Stimulated activated naive B cell treated with anti-CD40 and anti-IgM and Interleukin-4, amounts not matched to agents 10 μg/mL and 1 μg/mL and 100 μg/mL, for 72 hours (primary cell): ENCODE data around the gene DAO.
A peak's percentile ranks its signal among the peaks of the same experiment; 100 is the strongest.

ENCODE experiments used
- ATAC-seq, 2 donors: fragments of 150-1000 bp; cut with Tn5 transposase; replicated peaks; 2 replicates each; pipeline ENCODE4 v1.10.0; 2021; ENCODE audit warnings: moderate library complexity in 1 of 2
- DNase-seq: peaks from one replicate; pipeline ENCODE4 v3.0.0; 2021
- H3K27ac Mint-ChIP-seq: one replicate; pipeline ENCODE4 v1.8.0; 2022; ENCODE audit warnings: mild to moderate bottlenecking, mixed read lengths
- H3K27me3 Mint-ChIP-seq, 2 donors: one replicate each; pipeline ENCODE4 v1.8.0; 2022; ENCODE audit warnings: mixed read lengths in 2 of 2
- H3K36me3 Mint-ChIP-seq, 2 donors: one replicate each; pipeline ENCODE4 v1.8.0; 2022; ENCODE audit warnings: mixed read lengths in 2 of 2, mild to moderate bottlenecking in 1 of 2
- H3K4me1 Mint-ChIP-seq, 2 donors: one replicate each; pipeline ENCODE4 v1.8.0; 2022; ENCODE audit warnings: mixed read lengths in 2 of 2, mild to moderate bottlenecking in 1 of 2
- H3K4me3 Mint-ChIP-seq, 2 donors: one replicate each; pipeline ENCODE4 v1.8.0; 2022; ENCODE audit warnings: mild to moderate bottlenecking in 2 of 2, mixed read lengths in 2 of 2, moderate library complexity in 1 of 2
- H3K9me3 Mint-ChIP-seq, 2 donors: one replicate each; pipeline ENCODE4 v1.8.0; 2022; ENCODE audit warnings: mixed read lengths in 2 of 2, mild to moderate bottlenecking in 1 of 2

The DAO gene

GRCh38 chr12:108875280-108875679 is 4.6 kb upstream of the DAO start:
- DNase-seq (no peak), ATAC-seq (no peak)
- H3K27me3 Mint-ChIP-seq = peaks cover 4 to 11% of the 10 kb centered on the region in 2 donors
- no peaks in the 10 kb centered on the region for H3K9me3 Mint-ChIP-seq
- H3K4me3 Mint-ChIP-seq = no peak overlapping the region
- no peaks in the 10 kb centered on the region for H3K4me1 Mint-ChIP-seq
- no peak overlapping the region for H3K27ac Mint-ChIP-seq
- H3K36me3 Mint-ChIP-seq = no peaks in the 10 kb centered on the region

- Mint-ChIP-seq H3K36me3 (no peaks in the 10 kb centered on the region), H3K27ac (no peak overlapping the region), H3K4me3 (no peak overlapping the region), H3K27me3 (peaks cover 4 to 11% of the 10 kb centered on the region in 2 donors), H3K4me1 (no peaks in the 10 kb centered on the region), H3K9me3 (no peaks in the 10 kb centered on the region)
- no peak for ATAC-seq
- DNase-seq = no peak
These were observed 4.1 kb upstream of the DAO start for GRCh38 chr12:108875682-108876361.

- Mint-ChIP-seq H3K36me3 (no peaks in the 10 kb centered on the region), H3K4me1 (no peaks in the 10 kb centered on the region), H3K4me3 (no peak overlapping the region), H3K27ac (no peak overlapping the region), H3K9me3 (no peaks in the 10 kb centered on the region), H3K27me3 (peaks cover 4 to 11% of the 10 kb centered on the region in 2 donors)
- no peak for ATAC-seq
- no peak for DNase-seq
These were observed 3.3 kb upstream of the DAO start for GRCh38 chr12:108876550-108876949.

GRCh38 chr12:108881953-108882352 is 2.1 kb downstream of the DAO start:
- DNase-seq (no peak), ATAC-seq (no peak)
- Mint-ChIP-seq H3K9me3 (no peaks in the 10 kb centered on the region), H3K36me3 (no peaks in the 10 kb centered on the region), H3K27me3 (peaks cover 4 to 11% of the 10 kb centered on the region in 2 donors), H3K4me3 (no peak overlapping the region), H3K27ac (no peak overlapping the region), H3K4me1 (peaks cover 0 to 2% of the 10 kb centered on the region in 2 donors)

DNA sequence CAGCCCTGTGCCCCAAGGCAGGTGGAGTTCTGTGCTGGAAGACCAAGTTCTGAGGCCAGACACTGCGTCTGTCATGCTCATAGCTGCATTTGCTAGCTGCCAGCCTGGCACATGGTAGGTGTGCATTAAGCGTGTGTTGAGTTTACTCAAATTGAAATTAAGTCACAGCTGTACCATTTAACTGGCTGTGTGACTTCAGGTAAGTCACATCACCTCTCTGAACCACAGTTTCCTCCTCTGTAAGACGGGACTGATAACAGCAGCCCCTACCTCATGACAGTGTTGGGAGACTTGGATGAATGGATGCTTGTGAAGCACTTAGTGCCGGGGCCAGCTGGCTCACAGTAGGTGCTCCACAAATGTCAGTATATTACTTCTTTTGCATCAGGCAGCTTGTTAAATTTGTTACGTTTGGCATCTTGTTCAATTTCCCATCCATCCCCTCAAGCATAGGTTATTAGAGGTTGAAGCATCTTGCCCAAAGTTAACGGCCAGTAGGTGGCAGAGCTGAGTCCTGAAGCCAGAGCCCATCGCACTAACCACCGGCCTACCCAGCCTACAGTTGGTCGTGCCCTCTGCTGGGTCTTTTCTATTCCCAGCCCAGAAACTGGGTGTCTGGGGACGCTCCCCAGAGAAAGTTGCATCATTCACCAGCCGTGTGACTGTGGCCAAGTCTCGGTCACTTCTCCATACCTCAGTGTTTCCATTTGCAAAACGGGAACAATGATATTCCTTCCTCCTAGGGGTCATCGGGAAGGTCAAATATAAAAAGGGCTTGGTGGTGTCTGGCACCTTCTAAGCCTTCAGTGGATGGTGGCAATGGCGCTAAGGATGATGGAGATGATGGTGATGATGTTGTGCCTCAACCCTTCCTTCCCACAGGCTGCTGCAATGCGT is 4.5 kb downstream of the DAO start:
- Mint-ChIP-seq H3K27ac (no peak overlapping the region), H3K36me3 (no peaks in the 10 kb centered on the region), H3K9me3 (no peaks in the 10 kb centered on the region), H3K4me1 (peaks cover 0 to 2% of the 10 kb centered on the region in 2 donors), H3K27me3 (peaks cover 2 to 8% of the 10 kb centered on the region in 2 donors), H3K4me3 (no peak overlapping the region)
- peak; percentile 37 for DNase-seq
- peak; percentile 87 for ATAC-seq

- DNase-seq (no peak), ATAC-seq (no peak)
- Mint-ChIP-seq H3K27me3 (no peaks in the 10 kb centered on the region), H3K4me1 (peaks cover 0 to 2% of the 10 kb centered on the region in 2 donors), H3K27ac (no peak overlapping the region), H3K36me3 (no peaks in the 10 kb centered on the region), H3K9me3 (peaks cover 2 to 4% of the 10 kb centered on the region in 2 donors), H3K4me3 (no peak overlapping the region)
These were observed 7.2 kb downstream of the DAO start for GRCh38 chr12:108886873-108887629.

GRCh38 chr12:108888031-108888430 is 8.1 kb downstream of the DAO start:
- Mint-ChIP-seq H3K27me3 (no peaks in the 10 kb centered on the region), H3K9me3 (peaks cover 2 to 4% of the 10 kb centered on the region in 2 donors), H3K36me3 (no peaks in the 10 kb centered on the region), H3K4me3 (no peak overlapping the region), H3K4me1 (peaks cover 0 to 2% of the 10 kb centered on the region in 2 donors), H3K27ac (no peak overlapping the region)
- ATAC-seq (no peak), DNase-seq (no peak)

DNA sequence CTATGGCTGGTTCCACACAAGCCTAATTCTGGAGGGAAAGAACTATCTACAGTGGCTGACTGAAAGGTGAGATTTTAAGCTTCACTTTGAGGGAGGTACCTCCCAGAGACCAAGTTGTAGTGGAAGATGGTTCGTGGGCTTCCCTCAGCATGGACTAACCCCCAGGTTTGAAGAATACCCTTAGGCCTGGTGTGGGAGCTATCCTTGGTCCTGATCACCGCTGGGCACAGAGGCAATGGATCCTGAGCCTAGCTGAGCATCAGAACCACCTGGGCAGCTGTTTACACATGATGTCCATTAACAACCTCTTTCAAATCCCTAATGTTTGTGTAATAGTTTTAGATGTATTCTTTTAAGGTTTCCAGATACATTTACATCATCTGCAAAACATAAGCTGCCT is 10.3 kb downstream of the DAO start:
- ATAC-seq (no peak), DNase-seq (no peak)
- H3K4me1 Mint-ChIP-seq = no peaks in the 10 kb centered on the region
- H3K27me3 Mint-ChIP-seq = peaks cover 2 to 3% of the 10 kb centered on the region in 2 donors
- no peak overlapping the region for H3K4me3 Mint-ChIP-seq
- H3K9me3 Mint-ChIP-seq = peaks cover 3 to 4% of the 10 kb centered on the region in 2 donors
- no peak overlapping the region for H3K27ac Mint-ChIP-seq
- H3K36me3 Mint-ChIP-seq = no peaks in the 10 kb centered on the region

GRCh38 chr12:108895220-108895802 is 15.4 kb downstream of the DAO start:
- no peak for ATAC-seq
- peaks cover 7 to 8% of the 10 kb centered on the region in 2 donors for H3K27me3 Mint-ChIP-seq

GRCh38 chr12:108896336-108896735 is 16.4 kb downstream of the DAO start:
- DNase-seq (no peak), ATAC-seq (no peak)
- H3K4me3 Mint-ChIP-seq = no peak overlapping the region
- peaks cover 7 to 8% of the 10 kb centered on the region in 2 donors for H3K27me3 Mint-ChIP-seq
- H3K36me3 Mint-ChIP-seq = no peaks in the 10 kb centered on the region
- no peaks in the 10 kb centered on the region for H3K4me1 Mint-ChIP-seq
- H3K9me3 Mint-ChIP-seq = peaks cover 0 to 2% of the 10 kb centered on the region in 2 donors
- no peak overlapping the region for H3K27ac Mint-ChIP-seq

More at GRCh38 chr12:108895220-108895802, 15.4 kb downstream of the DAO start:
- Mint-ChIP-seq H3K27ac (no peak overlapping the region), H3K9me3 (peaks cover 3 to 4% of the 10 kb centered on the region in 2 donors), H3K36me3 (no peaks in the 10 kb centered on the region), H3K4me3 (no peak overlapping the region), H3K4me1 (no peaks in the 10 kb centered on the region)
- no peak for DNase-seq

GRCh38 chr12:108896817-108897216 is 16.9 kb downstream of the DAO start:
- Mint-ChIP-seq H3K9me3 (peaks cover 0 to 2% of the 10 kb centered on the region in 2 donors), H3K36me3 (no peaks in the 10 kb centered on the region), H3K4me1 (no peaks in the 10 kb centered on the region), H3K4me3 (no peak overlapping the region), H3K27me3 (peaks cover 7 to 8% of the 10 kb centered on the region in 2 donors), H3K27ac (no peak overlapping the region)
- no peak for ATAC-seq
- DNase-seq = no peak

- no peak overlapping the region for H3K27ac Mint-ChIP-seq
- no peaks in the 10 kb centered on the region for H3K36me3 Mint-ChIP-seq
- ATAC-seq (no peak), DNase-seq (no peak)
- peaks cover 0 to 2% of the 10 kb centered on the region in 2 donors for H3K9me3 Mint-ChIP-seq
- peaks cover 3 to 7% of the 10 kb centered on the region in 2 donors for H3K4me1 Mint-ChIP-seq
- peaks cover 7 to 8% of the 10 kb centered on the region in 2 donors for H3K27me3 Mint-ChIP-seq
- no peak overlapping the region for H3K4me3 Mint-ChIP-seq
These were observed 19.3 kb downstream of the DAO start for GRCh38 chr12:108899145-108899544.

DNA sequence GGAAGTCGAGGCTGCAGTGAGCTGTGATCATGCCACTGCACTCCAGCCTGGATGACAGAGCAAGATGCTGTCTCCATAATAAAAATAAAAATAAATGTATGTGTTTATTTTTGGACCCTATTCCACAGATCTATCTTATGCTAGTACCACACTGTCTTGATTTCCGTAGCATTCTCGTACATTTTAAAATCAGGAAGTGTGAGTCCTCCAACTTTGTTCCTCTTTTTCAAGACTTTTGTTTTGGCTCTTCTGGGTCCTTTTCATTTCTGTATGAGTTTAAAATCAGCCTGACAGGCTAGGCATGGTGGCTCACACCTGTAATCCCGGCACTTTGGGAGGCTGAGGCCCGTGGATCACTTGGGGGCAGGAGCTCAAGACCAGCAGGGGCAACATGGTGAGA is 25.8 kb downstream of the DAO start:
- peaks cover 25 to 53% of the 10 kb centered on the region in 2 donors for H3K4me1 Mint-ChIP-seq

DNA sequence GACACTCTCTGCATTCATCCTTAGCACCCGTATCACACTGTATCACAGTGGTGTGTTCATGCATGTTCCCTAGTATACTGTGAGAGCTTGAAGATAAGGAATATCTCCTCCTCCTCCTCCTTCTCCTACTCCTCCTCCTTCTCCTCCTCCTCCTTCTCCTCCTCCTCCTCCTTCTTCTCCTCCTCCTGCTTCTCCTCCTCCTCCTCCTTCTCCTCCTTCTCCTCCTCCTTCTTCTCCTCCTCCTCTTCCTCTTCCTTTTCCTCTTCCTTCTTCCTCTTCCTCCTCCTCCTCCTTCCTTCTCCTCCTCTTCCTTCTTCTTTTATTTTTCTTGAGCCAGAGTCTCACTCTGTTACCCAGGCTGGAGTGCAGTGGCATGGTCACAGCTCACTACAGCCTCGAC is 27.1 kb downstream of the DAO start:
- Mint-ChIP-seq H3K9me3 (no peaks in the 10 kb centered on the region), H3K4me3 (no peak overlapping the region), H3K4me1 (peaks cover 25 to 53% of the 10 kb centered on the region in 2 donors), H3K36me3 (no peaks in the 10 kb centered on the region), H3K27me3 (no peaks in the 10 kb centered on the region), H3K27ac (no peak overlapping the region)
- DNase-seq = no peak
- no peak for ATAC-seq

More for the DNA sequence above, 25.8 kb downstream of the DAO start:
- H3K27me3 Mint-ChIP-seq = no peaks in the 10 kb centered on the region
- peak overlapping the region; percentile 6 for H3K27ac Mint-ChIP-seq
- DNase-seq = no peak
- no peaks in the 10 kb centered on the region for H3K9me3 Mint-ChIP-seq
- no peaks in the 10 kb centered on the region for H3K36me3 Mint-ChIP-seq
- peak overlapping the region; percentile 8 to 45 for H3K4me3 Mint-ChIP-seq
- ATAC-seq = peak; percentile 84 to 88
